Glomerular visceral epithelial cell (primary cell): ENCODE data around the gene ULK1.

Experiments
- DNase-seq: peaks from one replicate; pipeline ENCODE4 v3.0.0-alpha.2; 2016; ENCODE audit errors: extremely low spot score

Gene ULK1

DNA sequence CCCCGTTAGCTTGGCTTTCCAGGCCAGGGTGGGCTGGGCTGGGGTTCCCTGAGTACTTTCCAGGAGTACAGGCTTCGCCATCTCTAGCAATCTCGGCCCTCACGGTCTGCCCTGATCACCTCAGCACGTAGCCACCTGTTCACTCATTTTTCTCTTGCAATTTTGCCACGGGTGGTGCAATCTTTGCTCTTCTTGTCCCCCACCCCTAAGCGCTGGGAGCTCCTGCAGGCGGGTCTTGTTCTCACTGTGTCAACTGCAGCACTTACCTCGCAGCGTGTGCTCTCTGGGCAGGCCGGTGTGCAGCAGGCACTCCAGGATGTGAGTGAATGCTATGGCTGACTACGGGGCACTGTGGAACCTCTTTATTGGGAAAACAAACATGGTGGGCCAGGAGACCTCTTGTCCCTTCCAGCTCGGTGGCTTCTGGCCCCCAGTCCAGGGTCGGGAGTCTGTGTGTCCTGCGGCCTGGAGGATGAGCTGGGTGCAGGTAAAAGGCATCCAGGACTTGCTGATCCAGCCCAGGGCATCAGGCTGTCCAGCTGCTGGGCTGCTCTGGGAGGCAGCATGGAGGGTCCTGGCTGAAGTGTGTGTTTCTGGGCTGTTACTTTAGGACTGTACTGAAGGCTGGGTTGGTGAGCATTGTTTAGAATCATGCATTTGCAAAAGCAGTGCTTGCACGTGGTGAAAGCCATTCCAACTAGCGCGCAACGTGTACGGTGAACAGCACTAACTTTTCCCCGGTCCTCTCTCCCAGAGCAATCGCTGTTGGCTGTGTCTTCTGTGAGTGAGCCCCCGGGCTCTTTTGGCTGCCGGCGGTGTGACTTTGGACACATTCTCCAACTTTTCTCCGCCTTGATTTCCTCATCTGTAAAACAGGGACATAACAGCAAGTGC lies 1.5 kb upstream of the ULK1 start:
- DNase-seq = no peak

DNA sequence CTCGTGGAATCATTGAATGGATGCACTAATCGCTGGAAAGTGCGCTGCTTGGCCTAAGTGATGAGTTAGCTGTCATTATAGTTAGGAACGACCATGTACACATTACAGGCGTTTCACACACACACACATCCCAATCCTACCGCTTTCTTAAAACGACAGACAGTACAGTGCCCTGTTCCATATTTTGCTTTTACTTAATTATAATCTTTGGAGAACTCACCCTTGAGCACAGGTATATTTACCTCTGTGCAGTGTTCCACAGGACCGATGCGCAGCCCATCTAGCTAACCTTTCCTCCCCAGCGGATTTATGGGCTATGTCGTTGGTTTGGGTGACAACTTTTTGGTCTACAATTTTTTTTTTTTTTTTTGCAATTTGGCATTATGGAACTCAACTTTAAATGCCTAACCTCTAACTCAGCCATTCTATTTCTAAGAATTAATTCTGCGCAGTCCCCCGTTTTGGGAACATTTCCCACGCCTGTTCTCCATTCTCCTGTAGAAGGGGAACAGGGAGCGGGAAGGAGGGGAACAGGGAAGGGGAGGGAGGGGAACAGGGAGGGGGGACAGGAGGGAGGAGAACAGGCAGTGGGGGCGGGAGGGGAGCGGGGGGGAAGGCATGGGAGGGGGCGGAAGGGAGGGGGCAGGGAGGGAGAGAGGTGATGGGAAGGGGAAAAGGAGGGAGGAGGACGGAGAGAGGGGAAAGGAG lies 663 bp upstream of the ULK1 start:
- no peak for DNase-seq

DNA sequence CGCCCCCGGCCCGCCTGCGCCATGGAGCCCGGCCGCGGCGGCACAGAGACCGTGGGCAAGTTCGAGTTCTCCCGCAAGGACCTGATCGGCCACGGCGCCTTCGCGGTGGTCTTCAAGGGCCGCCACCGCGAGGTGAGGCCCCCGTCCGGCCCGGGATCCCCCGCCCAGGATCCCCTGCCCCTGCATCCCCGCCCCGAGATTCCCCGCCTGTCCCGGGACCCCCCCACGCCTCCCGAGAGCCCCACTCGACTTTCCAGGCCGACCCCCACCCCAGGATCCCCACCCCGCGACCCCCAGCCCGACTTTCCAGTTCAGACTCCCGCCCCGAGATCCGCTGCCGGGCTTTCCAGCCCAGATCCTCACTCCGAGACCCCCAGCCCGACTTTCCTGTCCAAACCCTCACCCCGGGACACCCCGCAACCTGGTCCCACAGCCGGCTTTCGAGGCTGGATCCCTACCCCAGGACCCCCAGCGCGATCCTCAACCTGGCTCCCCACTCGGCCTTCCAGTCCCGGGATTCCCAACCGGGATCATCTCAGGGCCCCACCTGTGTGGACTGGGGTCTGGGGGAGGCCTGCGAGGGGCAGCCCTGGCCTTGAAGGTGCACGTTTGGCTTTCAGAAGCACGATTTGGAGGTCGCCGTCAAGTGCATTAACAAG lies 688 bp downstream of the ULK1 start:
- DNase-seq = no peak

- no peak for DNase-seq
Measured at GRCh38 chr12:131895640-131896079, 1.2 kb downstream of the ULK1 start.

DNA sequence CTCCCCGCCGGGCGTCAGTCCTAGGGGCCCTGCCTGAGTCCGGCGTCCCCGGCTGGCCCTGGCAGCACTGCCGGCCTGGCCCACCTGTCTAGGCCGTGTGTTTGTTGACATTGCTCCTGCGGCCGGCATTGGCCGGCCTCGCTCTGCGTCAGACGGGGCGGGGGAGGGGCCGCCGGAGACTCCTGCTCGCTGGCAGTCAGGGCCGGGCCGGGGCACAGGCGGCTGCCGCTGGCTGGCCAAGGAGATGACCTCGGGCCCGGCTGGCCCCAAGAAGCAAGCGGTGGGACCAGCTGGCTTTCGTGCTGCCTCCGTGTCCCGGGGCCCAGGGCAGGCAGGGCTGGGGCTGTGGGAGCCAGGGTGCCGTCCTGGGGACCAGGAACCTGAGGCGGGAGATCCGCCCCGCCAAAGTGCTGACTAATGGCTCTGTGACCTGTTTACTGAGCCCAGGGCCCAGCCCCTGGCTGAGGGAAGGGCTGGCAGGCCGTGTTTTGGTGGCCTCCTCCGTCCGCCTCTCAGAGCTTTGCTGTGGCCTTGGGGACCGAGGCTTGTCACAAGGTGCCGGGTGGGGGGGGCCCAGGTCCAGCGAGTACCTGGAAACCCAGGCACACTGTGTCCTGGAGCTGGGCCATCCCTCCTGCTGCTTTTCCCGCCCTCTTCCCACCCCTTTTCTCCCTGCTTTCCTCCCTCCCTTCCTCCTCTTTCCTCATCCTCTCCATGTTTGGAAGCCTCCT lies 1.8 kb downstream of the ULK1 start:
- DNase-seq = peak; percentile 85

GRCh38 chr12:131896811-131897270 lies 2.4 kb downstream of the ULK1 start:
- no peak for DNase-seq

GRCh38 chr12:131897276-131897675 lies 2.9 kb downstream of the ULK1 start:
- no peak for DNase-seq

GRCh38 chr12:131897875-131898274 lies 3.5 kb downstream of the ULK1 start:
- no peak for DNase-seq

DNA sequence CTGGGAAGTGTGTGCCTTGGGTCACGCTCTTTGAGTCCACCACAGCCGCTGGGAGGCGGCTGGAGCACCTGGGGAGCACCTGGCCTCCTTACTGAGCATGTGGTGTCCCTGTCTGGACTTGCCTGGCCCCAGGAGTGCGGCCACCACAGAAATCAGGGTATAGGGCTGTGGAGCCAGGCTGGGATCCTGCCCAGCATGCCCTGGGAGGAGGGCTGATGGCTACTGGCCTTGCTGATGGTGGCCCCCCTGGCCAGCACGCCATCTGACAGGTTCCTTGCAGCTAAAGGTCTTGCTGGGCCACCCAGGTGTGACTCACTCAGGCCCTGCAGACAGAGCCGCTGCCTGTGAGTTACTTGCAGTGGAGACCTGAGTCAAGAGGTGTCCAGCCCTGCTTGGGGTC lies 6.0 kb downstream of the ULK1 start:
- no peak for DNase-seq

DNA sequence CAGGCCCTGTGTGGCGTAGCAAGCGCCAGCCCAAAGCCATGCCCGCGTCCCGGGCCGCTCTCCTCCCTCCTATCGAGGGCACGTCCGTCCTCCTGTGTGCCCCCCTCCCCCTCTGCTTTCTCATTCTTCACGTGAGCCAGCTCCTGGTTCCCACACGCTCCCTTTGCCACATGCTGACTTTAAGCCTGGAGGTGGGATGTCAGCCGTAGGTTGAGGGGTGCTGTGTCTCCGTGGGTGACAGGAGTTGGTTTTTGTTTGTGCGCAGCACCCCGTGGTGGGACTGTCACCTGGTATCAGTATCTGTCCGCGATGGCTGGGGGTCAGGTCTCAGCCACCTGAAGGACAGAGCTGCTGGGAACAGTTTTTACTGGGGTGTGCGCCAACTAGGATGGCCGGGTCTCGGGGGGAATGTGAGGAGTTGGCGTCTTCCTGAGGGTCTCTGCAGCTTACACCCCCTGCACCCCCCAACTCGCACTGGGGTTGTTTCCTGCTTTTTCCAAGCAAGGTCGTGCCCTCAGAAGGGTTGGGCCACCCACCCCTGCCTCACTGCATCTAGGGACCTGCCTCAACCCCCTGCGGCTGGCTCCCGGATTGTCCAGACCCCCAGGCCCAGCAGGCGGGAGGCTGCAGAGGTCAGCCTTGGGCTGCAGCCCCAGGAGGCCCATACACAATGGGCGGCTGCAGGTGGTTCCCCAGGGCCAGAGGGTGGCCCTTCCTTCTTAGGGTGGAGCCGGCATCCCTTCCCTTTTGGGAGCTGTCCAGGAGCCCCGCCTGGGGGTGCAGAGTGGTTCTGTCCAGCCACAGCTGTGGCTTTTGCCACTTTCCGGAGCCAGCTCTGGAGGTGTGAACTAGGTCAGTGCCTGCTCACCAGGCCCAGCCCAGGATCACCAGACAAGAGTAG lies 7.3 kb downstream of the ULK1 start:
- DNase-seq = no peak

GRCh38 chr12:131902332-131903241 lies 8.2 kb downstream of the ULK1 start:
- no peak for DNase-seq

DNA sequence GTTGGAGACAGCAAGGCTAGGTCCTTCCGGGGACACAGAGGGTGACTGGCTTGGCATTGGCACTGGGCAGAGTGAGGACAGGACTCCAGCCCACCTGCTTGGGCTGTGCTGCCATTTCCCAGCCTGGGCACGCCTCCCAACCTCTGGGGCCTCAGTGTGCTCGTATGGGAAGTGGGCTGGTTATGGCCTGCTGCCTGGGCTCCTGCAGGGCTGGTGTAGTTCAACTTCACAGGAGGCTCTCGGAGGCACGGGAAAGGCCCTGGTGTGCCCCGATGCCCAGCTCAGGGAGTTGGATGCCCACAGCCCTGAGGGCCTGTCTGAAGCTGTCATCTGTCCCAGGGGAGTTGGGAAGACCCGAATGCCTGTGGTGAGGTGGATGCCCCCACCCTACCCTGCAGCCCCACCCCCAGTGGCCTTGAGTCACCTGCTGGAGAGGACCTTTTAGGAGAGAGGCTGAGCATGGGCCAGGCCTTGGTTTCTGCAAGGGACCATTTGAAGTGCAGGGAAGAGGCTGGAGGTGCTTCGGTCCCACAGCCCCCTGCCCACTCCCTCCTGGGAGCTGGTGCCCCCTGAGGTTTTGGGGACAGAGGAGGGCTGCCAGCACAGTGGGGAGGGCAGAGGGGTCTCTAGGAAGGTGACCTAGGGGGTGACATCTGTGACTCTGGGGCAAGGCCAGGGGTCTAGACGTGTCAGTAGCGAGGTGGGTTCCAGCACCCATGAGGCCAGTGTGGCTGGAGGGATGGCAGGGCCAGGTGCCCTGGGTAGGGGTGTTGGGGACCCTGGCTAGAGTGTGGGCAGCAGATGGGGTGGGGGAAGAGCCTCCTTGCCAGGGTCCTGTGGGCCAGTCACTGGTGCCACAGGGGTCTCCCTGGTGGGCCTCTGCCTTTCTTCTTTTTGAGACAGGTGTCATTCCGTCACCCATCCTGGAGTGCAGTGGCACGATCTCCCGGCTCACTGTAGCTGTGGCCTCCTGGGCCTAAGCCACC lies 9.1 kb downstream of the ULK1 start:
- no peak for DNase-seq

DNA sequence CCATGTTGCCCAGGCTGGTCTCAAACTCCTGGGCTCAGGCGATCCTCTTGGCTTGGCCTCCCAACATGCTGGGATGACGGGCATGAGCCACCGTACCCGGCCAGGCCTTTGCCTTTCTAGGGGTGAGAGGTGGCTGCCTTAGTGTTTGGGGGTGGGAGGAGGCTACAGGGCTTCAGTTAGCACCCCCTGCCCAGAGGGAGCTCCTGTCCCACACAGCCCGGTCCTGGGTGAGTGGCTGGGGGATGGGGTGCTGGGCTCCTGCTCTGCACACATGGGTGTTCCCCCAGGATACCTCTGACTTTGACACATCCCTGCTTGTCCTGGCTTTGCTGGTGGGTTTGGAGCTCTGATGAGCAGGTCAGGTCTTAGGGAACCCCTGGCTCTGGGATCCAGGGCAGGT lies 9.9 kb downstream of the ULK1 start:
- DNase-seq = no peak

DNA sequence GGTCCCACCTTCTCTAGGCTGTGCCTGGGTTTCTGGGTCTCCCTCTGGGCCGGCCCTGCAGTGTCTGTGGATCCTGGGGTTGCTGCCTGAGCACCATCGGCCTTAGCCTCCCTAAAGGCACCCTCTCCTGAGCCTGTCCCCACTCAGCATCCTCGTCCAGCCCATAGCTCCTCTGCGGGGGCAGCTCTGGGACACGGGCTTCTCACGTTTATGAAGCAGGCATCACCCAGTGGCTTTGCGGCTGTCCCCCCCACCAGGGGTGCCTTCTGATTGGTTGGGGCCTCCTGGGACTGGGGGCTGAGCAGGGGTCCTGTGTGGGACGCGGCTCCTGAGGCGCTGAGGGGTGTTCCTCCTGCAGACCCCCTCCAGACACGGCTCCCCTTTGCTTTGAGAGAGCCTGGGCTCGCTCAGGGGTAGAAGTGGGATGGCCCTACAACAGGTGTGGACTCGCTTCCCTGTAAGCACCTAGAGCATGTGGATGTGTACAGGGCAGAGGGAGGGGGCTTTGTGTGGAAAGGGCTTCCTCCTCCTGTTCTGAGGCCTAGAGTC lies 10.7 kb downstream of the ULK1 start:
- DNase-seq = no peak

DNA sequence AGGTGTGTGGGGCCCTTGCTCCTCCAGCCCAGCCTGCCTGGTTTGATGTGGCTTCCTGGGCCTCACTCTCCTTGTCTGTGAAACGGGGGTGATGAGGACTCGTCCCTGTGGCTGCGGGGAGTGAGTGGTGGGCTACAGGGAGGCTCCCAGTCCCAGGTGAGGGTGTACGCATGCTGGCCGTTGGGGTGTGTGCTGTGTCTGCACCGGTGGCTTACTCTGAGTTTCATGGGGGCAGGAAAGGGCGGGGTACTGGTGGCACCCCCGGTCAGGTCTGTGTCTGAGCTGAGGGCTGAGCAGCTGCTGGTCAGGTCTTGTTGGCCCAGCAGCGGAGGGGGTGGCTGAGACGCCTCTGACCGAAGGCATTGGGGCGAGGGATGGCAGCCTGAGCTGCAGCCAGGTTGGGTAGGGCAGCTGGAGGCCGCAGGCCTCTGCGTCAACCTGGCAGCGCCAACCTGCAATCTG lies 11.2 kb downstream of the ULK1 start:
- no peak for DNase-seq

DNA sequence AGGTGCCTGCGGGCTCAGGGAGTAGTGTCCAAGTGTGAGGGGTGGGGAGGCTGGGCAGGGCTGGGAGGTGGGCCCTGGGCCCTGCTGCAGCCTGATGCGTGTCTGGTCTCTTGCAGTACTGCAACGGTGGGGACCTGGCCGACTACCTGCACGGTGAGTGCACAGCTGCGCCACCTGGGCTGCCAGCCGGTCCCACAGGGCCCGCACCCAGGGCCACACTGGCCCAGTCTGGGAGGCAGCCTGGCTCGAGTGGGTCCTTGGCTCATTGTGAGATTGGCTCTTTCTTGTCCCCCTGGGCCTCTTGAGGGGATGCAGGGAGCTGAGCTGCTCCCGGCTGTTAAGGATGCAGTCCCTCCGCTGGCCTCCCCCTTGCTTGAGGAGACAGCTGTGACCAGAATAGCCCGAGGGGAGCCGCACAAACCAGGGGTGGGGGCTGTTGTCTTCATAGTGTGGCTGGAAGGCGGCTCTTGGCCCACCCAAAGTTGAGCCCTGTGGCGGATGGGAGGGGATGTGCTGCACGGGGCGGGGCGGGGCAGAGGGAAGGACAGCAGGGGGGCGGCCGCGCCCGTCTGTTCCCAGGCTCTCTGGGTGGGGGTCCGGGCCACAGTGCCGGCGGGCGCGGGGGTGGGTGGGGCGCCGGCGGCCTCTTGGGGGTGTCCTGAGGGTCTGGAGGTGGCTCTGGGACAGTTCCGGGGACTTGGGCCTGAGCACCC lies 13.1 kb downstream of the ULK1 start:
- DNase-seq = no peak
